Right hindlimb (tissue), 1 donor: ENCODE data around the gene PRR20D.
A peak's percentile ranks its signal among the peaks of the same experiment; 100 is the strongest.
"Not testable (repeated sequence)": the region's sequence is repeated elsewhere in the genome, so short reads cannot be mapped to it uniquely, and the experiment has no call there.

Source experiments
- DNase-seq: peaks from one replicate; pipeline ENCODE4 v3.0.0-alpha.2; 2018

Gene PRR20D

DNA sequence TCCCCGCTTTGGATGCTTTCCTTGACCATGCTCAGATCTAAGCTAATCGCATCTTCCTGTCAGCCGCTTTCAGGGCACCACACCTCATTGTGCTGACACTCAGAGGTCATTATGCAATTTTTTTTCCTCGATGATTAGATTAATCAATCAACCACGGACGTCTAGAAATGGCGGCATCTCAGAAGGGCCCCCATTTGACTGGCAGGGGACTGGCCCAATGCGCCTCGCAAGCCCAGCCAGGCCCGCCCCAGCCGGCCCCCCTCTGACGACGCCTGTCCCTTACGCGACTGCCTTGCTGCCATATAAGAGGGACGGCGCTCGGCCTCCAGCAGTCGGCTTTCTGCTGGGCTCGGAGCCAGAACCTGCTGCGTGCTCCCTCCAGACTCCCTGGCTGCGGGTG, at the start of gene PRR20D:
Gene PRR20D (plus strand): TSS at position 301 of the 400 bp plus-strand sequence. CDS start 387 bp downstream, outside the sequence.
- DNase-seq: not testable (repeated sequence)

DNA sequence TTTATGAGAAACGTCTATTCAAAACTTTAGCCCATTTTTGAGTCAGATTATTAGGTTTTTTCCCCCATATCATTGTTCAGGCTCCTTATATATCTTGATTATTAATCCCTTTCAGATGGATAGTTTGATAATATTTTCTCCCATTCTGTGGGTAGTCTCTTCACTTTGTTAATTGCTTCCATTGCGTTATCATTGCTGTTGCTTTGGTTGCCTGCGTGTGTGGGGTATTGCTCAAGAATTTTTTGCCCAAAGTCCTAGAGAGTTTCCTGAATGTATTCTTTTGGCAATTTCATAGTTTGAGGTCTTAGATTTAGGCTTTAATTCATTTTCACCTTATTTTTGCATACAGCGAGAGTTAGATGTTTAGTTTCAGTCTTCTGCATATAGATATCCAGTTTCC, 45.5 kb upstream of the PRR20D start:
- no peak for DNase-seq

DNA sequence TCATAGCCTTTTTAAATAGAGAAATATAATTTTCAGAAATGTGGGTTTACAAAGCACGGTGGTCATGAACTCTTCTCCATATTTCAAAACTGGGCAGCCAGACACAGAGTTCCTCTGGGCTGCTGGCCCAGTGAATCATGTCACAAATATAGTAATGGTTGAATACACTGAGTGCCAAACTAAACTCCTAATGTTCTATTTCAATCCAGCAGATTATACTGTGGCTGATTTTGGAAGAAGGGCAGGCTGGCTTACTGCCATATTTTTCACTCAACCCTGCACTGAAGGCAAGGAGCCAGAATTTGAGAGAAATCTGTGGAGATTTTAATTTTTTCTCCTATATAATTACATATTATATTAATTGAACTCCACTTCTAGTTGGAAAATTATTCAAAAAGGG, 36.8 kb upstream of the PRR20D start:
- peak; percentile 84 for DNase-seq

DNA sequence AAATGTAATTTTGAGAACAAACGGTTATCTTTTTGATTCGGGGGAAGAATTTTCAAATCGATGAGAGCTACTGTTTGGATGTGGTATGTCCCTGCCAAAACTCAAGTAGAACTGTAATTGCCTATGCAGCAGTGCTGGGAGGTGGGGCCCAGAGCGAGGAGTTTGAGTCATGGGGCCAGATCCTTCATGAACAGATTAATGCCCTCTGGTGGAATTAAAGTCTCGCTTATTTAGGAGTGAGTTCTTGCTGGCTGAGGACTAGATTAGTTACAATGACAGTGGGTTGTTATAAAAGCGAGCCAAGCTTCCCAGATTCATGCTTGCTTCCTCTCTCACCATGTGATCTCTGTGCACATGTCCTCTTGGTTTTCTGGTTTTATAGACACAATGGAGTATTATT, 31.5 kb upstream of the PRR20D start:
- DNase-seq: no peak

DNA sequence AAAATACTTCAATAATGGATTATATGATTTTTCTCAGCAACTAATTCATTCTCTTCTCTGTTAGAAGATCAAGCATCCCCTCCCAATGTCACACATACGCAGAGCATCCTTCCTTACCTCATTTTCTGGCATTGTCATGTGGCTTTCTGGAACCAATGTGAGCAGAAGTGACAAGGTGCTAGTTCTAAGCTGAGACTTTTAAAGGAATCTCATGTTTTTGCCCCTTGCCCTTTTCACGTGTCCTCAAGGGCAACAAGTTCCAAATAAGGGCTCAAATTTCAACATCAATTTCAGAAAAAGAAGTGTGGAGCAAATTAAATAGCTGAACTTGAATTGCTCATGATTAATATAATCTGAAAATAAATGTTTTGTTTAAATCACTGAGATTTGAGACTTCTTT, 24.3 kb upstream of the PRR20D start:
- DNase-seq: no peak

DNA sequence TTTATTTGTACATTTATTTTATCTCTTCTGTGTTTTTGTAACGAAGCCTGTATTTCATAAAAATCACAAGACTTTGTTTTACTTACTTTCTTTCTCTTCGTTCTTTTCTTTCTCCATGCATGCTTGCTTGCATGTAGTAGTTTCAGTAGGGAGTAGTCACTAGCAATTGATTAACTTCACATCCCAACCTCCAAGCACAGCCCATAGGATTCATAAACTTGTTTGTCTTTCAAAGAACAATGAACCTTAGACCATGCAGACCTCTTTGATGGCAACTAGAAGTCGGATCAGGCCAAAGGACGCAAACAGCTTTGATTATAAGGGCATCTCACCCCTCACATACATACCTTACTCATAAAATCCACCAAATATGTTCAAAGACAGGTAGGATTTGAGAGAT, 22.8 kb upstream of the PRR20D start:
- no peak for DNase-seq

DNA sequence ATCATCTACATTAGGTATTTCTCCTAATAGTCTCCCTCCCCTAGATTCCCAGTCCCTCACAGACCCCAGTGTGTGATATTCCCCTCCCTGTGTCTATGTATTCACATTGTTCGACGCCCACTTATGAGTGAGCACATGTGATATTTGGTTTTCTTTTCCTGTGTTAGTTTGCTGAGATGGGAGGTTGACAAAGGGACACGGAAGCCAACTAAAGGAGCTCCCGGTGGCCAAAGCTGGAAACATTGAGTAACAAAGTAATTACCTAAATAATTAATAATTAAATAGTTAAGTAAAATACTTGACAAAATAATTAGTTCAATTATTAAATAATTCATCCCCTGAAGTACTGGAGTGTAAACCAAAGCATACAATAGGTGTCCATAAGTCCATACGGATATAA, 21.4 kb upstream of the PRR20D start:
- DNase-seq: no peak

DNA sequence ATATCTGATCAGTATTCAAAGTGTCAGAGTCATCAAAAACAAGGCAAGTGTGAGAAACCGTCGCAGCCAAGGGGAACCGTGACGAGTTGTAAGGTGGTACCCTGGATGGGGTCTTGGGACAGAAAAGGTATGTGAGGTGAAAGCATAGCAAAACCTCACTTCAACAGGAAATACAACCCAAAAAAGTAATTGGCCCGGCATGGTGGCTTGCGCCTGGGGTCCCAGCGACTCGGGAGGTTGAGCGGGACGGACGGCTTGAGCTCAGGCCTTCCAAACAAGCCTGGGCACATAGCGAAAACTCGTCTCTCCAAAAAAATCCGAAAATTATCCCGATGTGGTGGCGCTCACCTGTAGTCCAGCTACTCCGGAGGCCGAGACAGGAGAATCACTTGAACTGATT, 20.7 kb upstream of the PRR20D start:
- not testable (repeated sequence) for DNase-seq

DNA sequence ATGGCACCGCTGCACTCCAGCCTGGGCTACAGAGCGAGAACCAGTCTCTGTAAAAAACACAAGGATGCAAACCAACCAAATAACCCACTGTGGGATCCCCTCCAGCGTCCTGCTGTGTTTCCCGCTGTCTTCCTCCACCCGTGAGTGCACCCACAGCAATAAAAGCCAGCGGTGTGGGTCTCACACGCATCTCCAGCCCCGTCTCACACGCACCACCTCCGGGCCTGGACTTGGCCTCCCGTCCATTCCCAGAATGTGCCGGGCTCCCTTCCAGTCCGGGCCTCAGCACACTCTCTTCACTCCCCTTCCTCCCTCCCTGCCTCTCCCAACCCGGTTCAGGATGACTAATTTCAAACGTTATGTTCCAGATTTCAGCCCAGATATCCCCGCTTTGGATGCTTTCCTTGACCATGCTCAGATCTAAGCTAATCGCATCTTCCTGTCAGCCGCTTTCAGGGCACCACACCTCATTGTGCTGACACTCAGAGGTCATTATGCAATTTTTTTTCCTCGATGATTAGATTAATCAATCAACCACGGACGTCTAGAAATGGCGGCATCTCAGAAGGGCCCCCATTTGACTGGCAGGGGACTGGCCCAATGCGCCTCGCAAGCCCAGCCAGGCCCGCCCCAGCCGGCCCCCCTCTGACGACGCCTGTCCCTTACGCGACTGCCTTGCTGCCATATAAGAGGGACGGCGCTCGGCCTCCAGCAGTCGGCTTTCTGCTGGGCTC, 20.0 kb upstream of the PRR20D start, which contains the start of gene PRR20A:
Gene PRR20A (plus strand): TSS at position 684 of the 734 bp plus-strand sequence. CDS start 387 bp downstream, outside the sequence.
- DNase-seq: not testable (repeated sequence)

DNA sequence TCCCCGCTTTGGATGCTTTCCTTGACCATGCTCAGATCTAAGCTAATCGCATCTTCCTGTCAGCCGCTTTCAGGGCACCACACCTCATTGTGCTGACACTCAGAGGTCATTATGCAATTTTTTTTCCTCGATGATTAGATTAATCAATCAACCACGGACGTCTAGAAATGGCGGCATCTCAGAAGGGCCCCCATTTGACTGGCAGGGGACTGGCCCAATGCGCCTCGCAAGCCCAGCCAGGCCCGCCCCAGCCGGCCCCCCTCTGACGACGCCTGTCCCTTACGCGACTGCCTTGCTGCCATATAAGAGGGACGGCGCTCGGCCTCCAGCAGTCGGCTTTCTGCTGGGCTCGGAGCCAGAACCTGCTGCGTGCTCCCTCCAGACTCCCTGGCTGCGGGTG, 13.2 kb upstream of the PRR20D start, which contains the start of gene PRR20B:
Gene PRR20B (plus strand): TSS at position 301 of the 400 bp plus-strand sequence. CDS start 387 bp downstream, outside the sequence.
- DNase-seq: not testable (repeated sequence)

DNA sequence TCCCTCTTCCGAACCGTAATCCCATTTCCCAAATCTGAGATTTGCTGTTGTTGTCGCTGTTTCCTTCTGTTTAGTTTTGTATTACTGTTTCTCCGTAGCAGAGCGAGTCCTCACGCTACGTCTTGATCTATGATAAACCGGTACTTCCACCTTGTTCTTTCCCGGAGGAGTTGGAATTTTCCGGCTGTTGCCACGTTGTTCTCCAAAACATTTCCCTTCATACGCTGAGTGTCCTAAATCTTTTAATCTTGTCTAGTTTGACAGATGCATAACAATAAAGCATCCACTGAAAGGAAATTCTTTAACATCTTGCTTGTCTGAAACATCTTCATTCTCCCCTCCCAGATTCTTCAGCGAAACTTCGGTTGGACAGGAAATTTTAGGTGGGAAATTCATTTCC, 12.3 kb upstream of the PRR20D start:
- not testable (repeated sequence) for DNase-seq

DNA sequence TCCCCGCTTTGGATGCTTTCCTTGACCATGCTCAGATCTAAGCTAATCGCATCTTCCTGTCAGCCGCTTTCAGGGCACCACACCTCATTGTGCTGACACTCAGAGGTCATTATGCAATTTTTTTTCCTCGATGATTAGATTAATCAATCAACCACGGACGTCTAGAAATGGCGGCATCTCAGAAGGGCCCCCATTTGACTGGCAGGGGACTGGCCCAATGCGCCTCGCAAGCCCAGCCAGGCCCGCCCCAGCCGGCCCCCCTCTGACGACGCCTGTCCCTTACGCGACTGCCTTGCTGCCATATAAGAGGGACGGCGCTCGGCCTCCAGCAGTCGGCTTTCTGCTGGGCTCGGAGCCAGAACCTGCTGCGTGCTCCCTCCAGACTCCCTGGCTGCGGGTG, 6.7 kb upstream of the PRR20D start, which contains the start of gene PRR20C:
Gene PRR20C (plus strand): TSS at position 301 of the 400 bp plus-strand sequence. CDS start 387 bp downstream, outside the sequence.
- not testable (repeated sequence) for DNase-seq

DNA sequence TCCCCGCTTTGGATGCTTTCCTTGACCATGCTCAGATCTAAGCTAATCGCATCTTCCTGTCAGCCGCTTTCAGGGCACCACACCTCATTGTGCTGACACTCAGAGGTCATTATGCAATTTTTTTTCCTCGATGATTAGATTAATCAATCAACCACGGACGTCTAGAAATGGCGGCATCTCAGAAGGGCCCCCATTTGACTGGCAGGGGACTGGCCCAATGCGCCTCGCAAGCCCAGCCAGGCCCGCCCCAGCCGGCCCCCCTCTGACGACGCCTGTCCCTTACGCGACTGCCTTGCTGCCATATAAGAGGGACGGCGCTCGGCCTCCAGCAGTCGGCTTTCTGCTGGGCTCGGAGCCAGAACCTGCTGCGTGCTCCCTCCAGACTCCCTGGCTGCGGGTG, 6.5 kb downstream of the PRR20D start, which contains the start of gene PRR20E:
Gene PRR20E (plus strand): TSS at position 301 of the 400 bp plus-strand sequence. CDS start 387 bp downstream, outside the sequence.
- DNase-seq: not testable (repeated sequence)

DNA sequence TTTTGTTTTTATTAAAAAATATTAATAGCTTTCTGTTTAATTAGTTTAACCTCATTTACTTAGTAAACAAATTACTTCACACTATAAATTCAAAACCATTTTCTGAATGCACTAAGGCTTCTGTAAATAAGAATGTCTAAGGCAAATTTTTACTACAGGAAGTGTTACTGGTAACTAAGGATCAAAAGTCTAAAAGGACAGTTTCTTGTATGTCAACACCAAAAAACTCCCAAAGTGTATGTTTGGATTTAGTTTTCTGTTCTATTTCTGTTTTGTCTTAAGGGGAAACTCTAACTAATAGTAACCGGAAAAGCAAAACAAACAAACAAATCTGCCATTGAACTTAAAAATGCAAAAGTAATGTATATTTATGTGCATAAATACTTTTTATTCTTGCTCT, 31.2 kb downstream of the PRR20D start:
- no peak for DNase-seq

DNA sequence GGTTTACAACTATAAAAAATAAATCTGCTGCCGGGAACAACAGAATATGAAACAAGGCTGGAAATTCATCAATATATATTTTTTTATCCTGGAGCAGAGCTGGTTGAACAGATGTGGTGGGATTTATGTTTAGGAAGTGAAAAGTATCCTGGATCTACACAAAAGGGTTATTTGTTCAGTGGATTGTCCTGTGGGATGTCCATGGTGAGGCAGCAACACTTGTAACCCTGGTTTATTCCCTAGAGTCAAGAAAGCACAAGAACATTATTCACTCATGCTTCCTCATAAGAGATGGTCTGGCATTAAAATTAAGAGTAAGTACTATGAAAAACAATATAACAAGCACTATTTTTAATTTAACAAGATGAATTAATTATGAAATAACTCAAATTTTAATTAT, 52.6 kb downstream of the PRR20D start:
- no peak for DNase-seq
